Inferior parietal cortex (tissue), 1 donor: ENCODE measurements around the gene PRKG1.

Experiments
- DNase-seq: peaks from one replicate; pipeline ENCODE4 v3.0.0-alpha.2; 2016; ENCODE audit errors: extremely low spot score

The PRKG1 gene

GRCh38 chr10:51585742-51586141, 511.5 kb downstream of the PRKG1 start:
- no peak for DNase-seq

GRCh38 chr10:51588984-51589383, 514.7 kb downstream of the PRKG1 start:
- no peak for DNase-seq

GRCh38 chr10:51590818-51591217, 516.5 kb downstream of the PRKG1 start:
- no peak for DNase-seq

GRCh38 chr10:51596695-51597094, 522.4 kb downstream of the PRKG1 start:
- no peak for DNase-seq

- no peak for DNase-seq
These were observed 525.4 kb downstream of the PRKG1 start for GRCh38 chr10:51599647-51600046.

- DNase-seq = no peak
These were observed 528.0 kb downstream of the PRKG1 start for GRCh38 chr10:51602326-51602725.

- no peak for DNase-seq
These were observed 530.3 kb downstream of the PRKG1 start for GRCh38 chr10:51604579-51604978.

- no peak for DNase-seq
These were observed 532.7 kb downstream of the PRKG1 start for GRCh38 chr10:51606825-51607462.

GRCh38 chr10:51607463-51607835, 533.2 kb downstream of the PRKG1 start:
- no peak for DNase-seq

- no peak for DNase-seq
These were observed 533.9 kb downstream of the PRKG1 start for GRCh38 chr10:51608211-51608610.

GRCh38 chr10:51615764-51616298, 541.5 kb downstream of the PRKG1 start:
- no peak for DNase-seq

GRCh38 chr10:51617576-51618235, 543.4 kb downstream of the PRKG1 start:
- DNase-seq = no peak

- no peak for DNase-seq
These were observed 545.1 kb downstream of the PRKG1 start for GRCh38 chr10:51619365-51619764.

- DNase-seq = no peak
These were observed 545.8 kb downstream of the PRKG1 start for GRCh38 chr10:51620131-51620530.

- no peak for DNase-seq
These were observed 549.7 kb downstream of the PRKG1 start for GRCh38 chr10:51624013-51624412.

GRCh38 chr10:51629934-51630639, 555.8 kb downstream of the PRKG1 start:
- DNase-seq = no peak

GRCh38 chr10:51630640-51631005, 556.3 kb downstream of the PRKG1 start:
- no peak for DNase-seq

- no peak for DNase-seq
These were observed 561.1 kb downstream of the PRKG1 start for GRCh38 chr10:51635436-51635835.

- no peak for DNase-seq
These were observed 563.9 kb downstream of the PRKG1 start for GRCh38 chr10:51638211-51638610.

GRCh38 chr10:51638737-51639136, 564.5 kb downstream of the PRKG1 start:
- DNase-seq = no peak

- no peak for DNase-seq
These were observed 566.0 kb downstream of the PRKG1 start for GRCh38 chr10:51640120-51640819.

GRCh38 chr10:51642581-51642980, 568.3 kb downstream of the PRKG1 start:
- peak; percentile 27 for DNase-seq
